Ascending aorta (tissue), 2 donors: ENCODE measurements around the gene PTS. TPM values are rescaled to one million over a fixed set of nuclear protein-coding genes. Genes with fewer than 3 reads are reported as not detected.

Experiments
- DNase-seq, 2 donors: peaks; one replicate each; pipeline ENCODE4 v3.0.0-alpha.2; 2019; ENCODE audit warnings: low spot score in 2 of 2
- H3K27ac ChIP-seq, 2 donors: fragments of 200-600 bp; sonication (generic); one replicate each; pipeline ENCODE4 v1.5.1; 2016 to 2017; ENCODE audit warnings: mild to moderate bottlenecking in 1 of 2
- H3K27me3 ChIP-seq: fragments of 200-600 bp; sonication (generic); one replicate; pipeline ENCODE4 v1.5.1; 2017
- H3K36me3 ChIP-seq, 2 donors: fragments of 200-600 bp; sonication (generic); one replicate each; pipeline ENCODE4 v1.5.1; 2016
- H3K4me1 ChIP-seq, 2 donors: fragments of 200-600 bp; sonication (generic); one replicate each; pipeline ENCODE4 v1.5.1; 2016 to 2017; ENCODE audit warnings: mild to moderate bottlenecking in 1 of 2
- H3K4me3 ChIP-seq, 2 donors: fragments of 200-600 bp; sonication (generic); one replicate each; pipeline ENCODE4 v1.5.1; 2016 to 2017; ENCODE audit warnings: mild to moderate bottlenecking in 1 of 2
- H3K9me3 ChIP-seq, 2 donors: fragments of 200-600 bp; sonication (generic); one replicate each; pipeline ENCODE4 v1.5.1; 2016
- CTCF ChIP-seq, 3 experiments: fragments of 200-600 bp in 2 of 3; fragments of 450-650 bp in 1 of 3; sonication (generic) in 2 of 3; IDR thresholded peaks; one replicate each; pipeline ENCODE4 v1.5.1; 2016 to 2019; ENCODE audit warnings: antibody characterized with exemption in 3 of 3, mild to moderate bottlenecking in 1 of 3, moderate library complexity in 1 of 3
- intact Hi-C: fragments of 100-400 bp; cut with DNase I; formaldehyde crosslinking; loops from one replicate; pipeline ENCODE4 v1.15.1; 2023
- total RNA-seq: library from RNA; depleted of rRNA; stranded (reverse); fragments of >200 nt; gene quantifications from one replicate; pipeline ENCODE4 v1.1.0, GENCODE V29; 2016

The PTS gene
- total RNA-seq, result 13.5 TPM

DNA sequence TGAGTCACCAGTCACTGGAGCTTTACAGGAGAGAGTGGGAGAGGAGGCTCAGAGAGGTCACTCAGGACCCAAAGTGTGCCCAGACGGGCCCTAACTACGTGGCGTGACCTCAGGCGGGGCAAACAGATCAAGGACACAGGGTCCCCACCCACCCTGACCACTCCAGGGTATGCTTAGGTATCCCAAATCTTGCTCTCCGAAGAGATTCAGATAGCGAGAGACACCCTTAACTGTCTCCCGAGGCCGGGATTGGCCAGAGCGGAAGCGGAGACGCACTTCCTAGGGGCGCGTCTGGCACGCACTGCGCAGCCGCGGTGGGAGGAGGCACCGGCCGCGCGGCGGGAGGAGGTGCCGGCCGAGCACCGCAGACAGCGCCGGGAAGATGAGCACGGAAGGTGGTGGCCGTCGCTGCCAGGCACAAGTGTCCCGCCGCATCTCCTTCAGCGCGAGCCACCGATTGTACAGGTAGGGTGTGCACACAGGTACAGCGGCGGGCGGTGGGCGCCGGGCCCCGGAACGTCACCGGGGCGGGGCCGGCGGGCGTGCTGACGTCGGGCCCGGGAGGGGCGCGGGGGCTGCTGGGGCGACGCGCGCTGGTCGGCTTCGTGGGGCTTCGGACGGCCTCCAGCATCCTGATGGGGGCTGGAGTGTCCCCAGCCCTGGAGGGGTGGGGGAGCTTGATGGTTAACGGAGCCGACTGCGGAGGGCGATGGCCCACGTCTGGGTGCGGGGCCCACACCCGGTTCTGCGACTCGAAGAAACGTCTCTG is at the start of gene PTS:
Gene PTS, plus strand, starts transcription at position 367 of the 769 bp plus-strand sequence. Its CDS starts 16 bp downstream, at position 383.
- DNase-seq, result peak; percentile 19 to 92
- intact Hi-C loops, result loop anchor here (5.0 to 10.0 kb wide), 3 partner anchors 451 to 1091 kb away; partner anchors contain the start of gene NCAM1
- H3K4me3 ChIP-seq, result peak within 1 kb of the TSS; percentile 79 to 85
- peaks cover 0 to 10% of the 10 kb centered on the region in 2 donors for H3K4me1 ChIP-seq
- no peak for TF ChIP-seq CTCF (IDR thresholded peaks at IDR 0.05)
- no peaks in the 10 kb centered on the region for H3K9me3 ChIP-seq
- H3K27me3 ChIP-seq, result no peaks in the 10 kb centered on the region
- peak within 1 kb of the TSS; percentile 93 to 97 for H3K27ac ChIP-seq
- H3K36me3 ChIP-seq, result peaks cover 4 to 20% of the 10 kb centered on the region in 2 donors

DNA sequence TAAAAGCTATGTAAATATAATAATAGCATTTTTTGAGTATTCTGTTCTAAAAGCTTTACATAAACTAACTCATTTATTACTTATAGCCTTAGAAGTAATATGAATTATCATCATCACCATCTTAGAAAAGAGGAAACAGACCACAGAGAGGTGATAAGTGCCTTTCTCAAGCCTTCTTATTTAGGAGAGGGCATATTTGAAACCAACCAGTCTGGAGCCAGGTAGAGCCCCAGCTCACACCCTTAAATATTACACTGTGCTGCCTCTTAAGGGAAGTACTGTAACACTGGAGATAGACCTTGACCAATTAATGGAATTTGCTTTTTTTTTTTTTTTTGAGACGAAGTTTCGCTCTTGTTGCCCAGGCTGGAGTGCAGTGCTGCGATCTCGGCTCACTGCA is 48.6 kb upstream of the PTS start:
- no peak for DNase-seq
- Histone ChIP-seq H3K4me3 (no peak overlapping the region), H3K36me3 (no peaks in the 10 kb centered on the region), H3K27me3 (no peaks in the 10 kb centered on the region), H3K4me1 (peaks cover 0 to 3% of the 10 kb centered on the region in 2 donors), H3K9me3 (no peaks in the 10 kb centered on the region), H3K27ac (no peak overlapping the region)
- intact Hi-C loops, result no loop called here
- no peak for TF ChIP-seq CTCF (IDR thresholded peaks at IDR 0.05)

- Histone ChIP-seq H3K27ac (no peak overlapping the region), H3K4me1 (peaks cover 0 to 3% of the 10 kb centered on the region in 2 donors), H3K36me3 (no peaks in the 10 kb centered on the region), H3K9me3 (no peaks in the 10 kb centered on the region), H3K4me3 (no peak overlapping the region), H3K27me3 (no peaks in the 10 kb centered on the region)
- intact Hi-C loops, result no loop called here
- no peak for DNase-seq
- TF ChIP-seq CTCF (IDR thresholded peaks at IDR 0.05), result no peak
These were observed 47.8 kb upstream of the PTS start for GRCh38 chr11:112178428-112178827.

GRCh38 chr11:112178936-112179335 is 47.3 kb upstream of the PTS start:
- Histone ChIP-seq H3K27ac (no peak overlapping the region), H3K4me3 (no peak overlapping the region), H3K4me1 (peaks cover 0 to 3% of the 10 kb centered on the region in 2 donors), H3K27me3 (no peaks in the 10 kb centered on the region), H3K9me3 (no peaks in the 10 kb centered on the region), H3K36me3 (no peaks in the 10 kb centered on the region)
- intact Hi-C loops, result no loop called here
- no peak for DNase-seq
- TF ChIP-seq CTCF (IDR thresholded peaks at IDR 0.05), result no peak

GRCh38 chr11:112179601-112180000 is 46.6 kb upstream of the PTS start:
- Histone ChIP-seq H3K36me3 (no peaks in the 10 kb centered on the region), H3K27me3 (no peaks in the 10 kb centered on the region), H3K4me3 (no peak overlapping the region), H3K4me1 (peaks cover 0 to 3% of the 10 kb centered on the region in 2 donors), H3K27ac (no peak overlapping the region), H3K9me3 (no peaks in the 10 kb centered on the region)
- no peak for TF ChIP-seq CTCF (IDR thresholded peaks at IDR 0.05)
- no peak for DNase-seq
- intact Hi-C loops, result no loop called here
